Lung microvascular endothelial cell (primary cell): Measurements from ENCODE around the gene BABAM1. TPM values are rescaled to one million over a fixed set of nuclear protein-coding genes. Genes with fewer than 3 reads are reported as not detected.
"Not testable (repeated sequence)": the region's sequence is repeated elsewhere in the genome, so short reads cannot be mapped to it uniquely, and the experiment has no call there.

Experiments used
- DNase-seq, 2 donors: peaks; one replicate each; pipeline versions ENCODE4 v3.0.0 to v3.0.0-alpha.2; 2010; ENCODE audit warnings: low read depth in 2 of 2
- total RNA-seq: library from RNA; depleted of rRNA; stranded (reverse); fragments of >200 nt; gene quantifications from 2 replicates; pipeline ENCODE4 v1.2.1, GENCODE V29; 2014

The BABAM1 gene
- total RNA-seq, 1 donor from 2014 or later = 61.3 TPM

DNA sequence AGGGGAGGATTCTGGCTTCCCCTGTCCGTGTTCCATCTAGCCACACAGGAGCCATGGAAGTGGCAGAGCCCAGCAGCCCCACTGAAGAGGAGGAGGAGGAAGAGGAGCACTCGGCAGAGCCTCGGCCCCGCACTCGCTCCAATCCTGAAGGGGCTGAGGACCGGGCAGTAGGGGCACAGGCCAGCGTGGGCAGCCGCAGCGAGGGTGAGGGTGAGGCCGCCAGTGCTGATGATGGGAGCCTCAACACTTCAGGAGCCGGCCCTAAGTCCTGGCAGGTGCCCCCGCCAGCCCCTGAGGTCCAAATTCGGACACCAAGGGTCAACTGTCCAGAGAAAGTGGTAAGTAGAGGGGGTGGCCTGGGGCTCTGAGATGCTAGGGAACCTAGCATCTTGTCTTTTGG is 1.5 kb downstream of the BABAM1 start:
- DNase-seq = no peak

DNA sequence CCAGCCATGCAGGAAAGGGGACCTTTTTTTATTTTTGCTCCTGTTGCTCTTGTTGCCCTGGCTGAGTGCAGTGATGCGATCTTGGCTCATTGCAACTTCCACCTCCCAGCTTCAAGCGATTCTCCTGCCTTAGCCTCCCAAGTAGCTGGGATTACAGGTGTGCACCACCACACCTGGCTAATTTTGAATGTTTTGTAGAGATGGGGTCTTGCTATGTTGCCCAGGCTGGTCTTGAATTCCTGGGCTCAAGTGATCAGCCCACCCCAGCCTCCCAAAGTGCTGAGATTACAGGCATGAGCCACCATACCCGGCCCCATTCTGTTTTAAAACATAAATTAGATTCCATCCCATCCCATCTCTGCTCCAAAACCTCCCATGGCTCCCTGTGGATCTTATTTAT is 7.6 kb downstream of the BABAM1 start:
- DNase-seq = not testable (repeated sequence)

GRCh38 chr19:17275441-17276175 is 8.4 kb downstream of the BABAM1 start:
- no peak for DNase-seq

DNA sequence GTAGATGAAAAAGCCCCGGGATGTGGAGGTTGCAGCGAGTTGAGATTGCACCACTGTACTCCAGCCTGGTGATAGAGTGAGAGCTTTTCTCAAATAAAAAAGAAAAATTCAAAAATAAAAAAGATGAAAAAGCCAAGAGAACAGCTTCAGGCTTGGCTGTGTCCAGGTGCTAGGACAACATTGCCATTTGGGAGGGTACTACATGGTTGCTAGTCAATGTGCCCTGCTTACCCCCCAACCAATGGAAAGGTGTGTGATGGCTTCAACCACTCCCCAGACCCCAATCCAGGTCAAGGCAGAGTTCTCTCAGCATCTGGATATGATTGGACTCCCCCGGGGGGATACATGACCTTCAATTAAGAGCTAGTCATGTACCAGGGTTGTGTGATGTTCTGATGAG is 12.2 kb downstream of the BABAM1 start:
- DNase-seq = no peak

DNA sequence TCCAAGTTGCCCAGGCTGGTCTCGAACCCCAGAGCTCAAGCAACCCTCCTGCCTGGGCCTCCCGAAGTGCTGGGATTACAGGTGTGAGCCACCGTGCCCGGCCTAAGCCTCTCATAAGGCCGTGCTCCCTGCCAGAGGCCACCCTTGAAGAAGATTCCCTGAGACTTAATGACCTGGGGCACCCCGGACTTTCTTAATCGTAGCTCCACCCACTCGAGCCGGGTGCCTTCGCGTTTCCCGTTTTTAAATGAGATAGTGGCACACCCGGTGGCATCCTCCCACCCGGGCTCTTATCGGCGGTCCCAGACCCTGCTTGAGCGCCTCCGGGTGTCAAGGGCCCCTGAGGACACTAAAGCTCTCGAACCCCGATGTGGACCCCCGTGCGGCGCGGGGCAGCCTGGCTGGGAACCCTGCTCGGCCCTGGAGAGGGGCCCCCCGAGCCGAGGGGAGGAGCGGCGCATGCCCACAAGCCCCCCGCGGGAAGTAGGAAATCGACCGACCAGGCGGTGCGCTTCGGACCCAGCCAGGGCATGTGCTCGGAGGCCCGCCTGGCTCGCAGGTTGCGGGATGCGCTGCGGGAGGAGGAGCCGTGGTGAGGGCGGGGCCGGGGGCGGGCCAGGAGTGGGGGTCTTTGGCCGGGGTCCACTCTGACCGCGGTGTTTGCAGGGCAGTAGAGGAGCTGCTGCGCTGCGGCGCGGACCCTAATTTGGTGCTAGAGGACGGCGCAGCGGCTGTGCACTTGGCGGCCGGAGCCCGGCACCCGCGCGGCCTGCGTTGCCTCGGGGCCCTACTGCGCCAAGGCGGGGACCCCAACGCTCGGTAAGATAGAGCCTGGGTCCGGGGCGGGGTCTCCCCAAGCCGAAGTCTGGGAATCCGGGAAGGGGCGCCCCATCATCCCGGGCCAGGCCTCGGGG is 14.4 kb downstream of the BABAM1 start, which contains the start of gene ANKLE1:
ANKLE1 (plus strand) TSS at position 511 of the 914 bp plus-strand sequence; CDS start at position 531, 20 bp downstream.
- DNase-seq = peak in 1 of 2 donors; percentile 48

DNA sequence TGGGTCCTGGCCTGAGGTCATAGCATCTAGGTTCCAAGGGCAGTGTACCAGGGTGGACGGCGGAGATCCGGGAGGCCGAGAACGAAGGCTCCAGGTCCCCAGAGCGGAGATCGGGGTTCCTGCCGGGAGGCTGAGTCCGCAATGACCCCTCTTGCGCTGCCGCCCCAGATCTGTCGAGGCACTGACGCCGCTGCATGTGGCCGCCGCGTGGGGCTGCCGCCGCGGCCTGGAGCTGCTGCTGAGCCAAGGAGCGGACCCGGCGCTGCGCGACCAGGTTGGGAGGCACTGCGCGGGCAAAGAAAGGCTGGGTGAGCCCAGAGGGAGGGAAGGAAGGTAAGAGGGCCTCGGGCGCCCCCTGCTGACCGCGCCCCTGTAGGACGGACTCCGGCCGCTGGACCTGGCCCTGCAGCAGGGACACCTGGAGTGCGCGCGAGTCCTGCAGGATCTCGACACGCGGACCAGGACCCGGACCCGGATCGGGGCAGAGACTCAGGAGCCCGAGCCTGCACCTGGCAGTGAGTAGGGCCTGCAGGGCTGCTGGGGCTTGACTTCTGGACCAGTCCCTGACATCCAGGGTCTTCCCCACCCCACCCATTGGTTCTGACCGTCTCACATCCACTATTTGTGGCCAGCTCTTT is 15.4 kb downstream of the BABAM1 start:
- peak; percentile 74 to 85 for DNase-seq

- no peak for DNase-seq
These were observed 16.3 kb downstream of the BABAM1 start for GRCh38 chr19:17283504-17283996.

- DNase-seq = no peak
These were observed 18.3 kb downstream of the BABAM1 start for GRCh38 chr19:17285415-17286135.

- no peak for DNase-seq
These were observed 19.0 kb downstream of the BABAM1 start for GRCh38 chr19:17286263-17286662.

- DNase-seq = no peak
These were observed 19.5 kb downstream of the BABAM1 start for GRCh38 chr19:17286752-17287151.

- peak; percentile 85 to 92 for DNase-seq
These were observed 22.2 kb downstream of the BABAM1 start for GRCh38 chr19:17289489-17289888.

DNA sequence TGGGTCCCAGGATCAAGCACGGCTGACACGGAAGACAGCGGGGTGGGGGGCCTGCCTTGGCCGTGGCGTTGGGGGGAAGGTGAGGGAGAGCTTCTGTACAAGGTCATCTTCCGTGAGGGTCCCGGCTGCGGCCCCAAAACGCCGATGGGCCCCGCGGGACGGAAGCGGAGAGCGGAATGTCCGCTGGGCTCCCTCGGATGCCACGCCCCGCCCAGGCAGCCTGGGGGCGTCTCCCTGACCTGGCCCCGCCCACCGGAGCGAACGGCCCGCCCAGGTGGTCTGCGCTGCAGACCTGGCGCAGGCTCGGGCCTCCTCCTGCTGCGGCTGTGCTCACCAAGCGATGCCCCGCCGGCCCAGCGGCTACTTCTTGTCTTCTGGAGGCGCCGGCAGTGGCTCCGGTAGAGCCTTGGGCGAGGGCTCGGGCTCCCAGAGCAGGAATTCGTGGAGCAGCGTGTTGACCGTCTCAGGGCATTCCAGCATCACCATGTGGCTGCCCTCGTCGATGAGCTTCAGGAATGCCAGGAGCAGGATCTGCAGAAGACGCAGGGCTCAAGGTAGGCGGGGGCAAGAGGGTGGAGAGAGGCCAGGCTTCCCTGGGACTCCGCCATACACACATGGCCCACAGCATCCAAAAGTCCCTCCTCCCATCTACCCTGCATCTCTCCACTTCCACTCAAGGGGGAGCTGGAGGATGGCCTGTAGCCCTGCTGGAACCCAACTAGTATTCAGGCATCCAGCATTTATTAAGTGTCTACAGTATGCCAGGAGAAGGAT is 25.2 kb downstream of the BABAM1 start:
- DNase-seq = peak; percentile 85 to 86

GRCh38 chr19:17293605-17294004 is 26.4 kb downstream of the BABAM1 start:
- DNase-seq = no peak

DNA sequence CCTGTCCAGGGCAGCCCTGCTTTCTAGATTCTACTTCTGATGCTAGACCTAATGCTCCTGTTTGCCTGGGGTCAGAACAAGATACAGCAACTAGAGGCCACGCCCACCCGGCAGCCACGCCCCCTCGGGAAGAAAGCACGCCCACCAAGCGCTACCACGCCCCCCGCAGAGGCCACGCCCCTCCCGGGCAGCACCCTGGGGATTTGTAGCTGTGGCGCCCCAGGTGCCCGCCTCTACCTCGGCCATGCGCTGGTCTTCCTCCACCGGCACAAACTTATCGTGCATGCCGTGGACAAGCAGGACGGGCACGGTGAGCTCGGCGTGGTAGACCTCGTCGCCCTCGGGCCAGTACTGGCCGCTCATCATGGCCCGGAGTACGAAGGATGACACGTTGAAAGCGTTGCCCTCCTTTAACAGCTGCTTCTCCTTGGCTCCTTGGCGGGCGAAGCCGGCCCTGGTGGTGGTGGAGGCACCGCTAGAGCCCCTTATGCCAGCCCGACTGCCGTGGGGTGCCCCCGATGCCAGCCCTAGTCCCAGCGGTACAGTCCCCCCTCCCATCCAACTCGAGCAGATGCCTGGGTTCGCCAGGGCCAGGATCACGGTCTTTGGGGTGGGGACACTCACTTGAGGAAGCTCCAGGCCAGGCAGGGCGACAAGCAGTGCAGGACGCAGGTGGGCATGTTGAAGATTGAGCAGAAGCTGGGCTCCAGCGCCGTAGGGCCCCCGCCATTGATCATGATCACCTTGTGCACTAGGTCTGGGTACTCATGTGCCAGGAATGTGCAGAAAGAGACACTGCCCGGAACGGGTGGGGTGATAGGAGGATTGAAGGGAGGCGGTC is 27.0 kb downstream of the BABAM1 start:
- peak; percentile 24 to 44 for DNase-seq

DNA sequence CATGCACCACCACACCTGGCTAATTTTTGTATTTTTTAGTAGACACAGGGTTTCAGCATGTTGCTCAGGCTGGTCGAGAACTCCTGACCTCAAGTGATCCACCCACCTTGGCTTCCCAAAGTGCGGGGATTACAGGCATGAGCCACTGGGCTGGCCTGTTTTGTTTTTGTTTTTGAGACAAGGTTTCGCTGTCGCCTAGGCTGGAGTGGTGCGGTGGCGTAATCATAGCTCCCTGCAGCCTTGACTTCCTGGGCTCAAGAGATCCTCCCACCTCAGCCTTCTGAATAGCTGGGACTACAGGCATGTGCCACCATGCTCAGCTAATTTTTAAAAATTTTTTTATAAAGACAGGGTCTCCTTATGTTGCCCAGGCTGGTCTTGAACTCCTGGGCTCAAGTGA is 28.3 kb downstream of the BABAM1 start:
- DNase-seq = not testable (repeated sequence)

GRCh38 chr19:17296273-17296672 is 29.0 kb downstream of the BABAM1 start:
- peak; percentile 74 to 75 for DNase-seq

DNA sequence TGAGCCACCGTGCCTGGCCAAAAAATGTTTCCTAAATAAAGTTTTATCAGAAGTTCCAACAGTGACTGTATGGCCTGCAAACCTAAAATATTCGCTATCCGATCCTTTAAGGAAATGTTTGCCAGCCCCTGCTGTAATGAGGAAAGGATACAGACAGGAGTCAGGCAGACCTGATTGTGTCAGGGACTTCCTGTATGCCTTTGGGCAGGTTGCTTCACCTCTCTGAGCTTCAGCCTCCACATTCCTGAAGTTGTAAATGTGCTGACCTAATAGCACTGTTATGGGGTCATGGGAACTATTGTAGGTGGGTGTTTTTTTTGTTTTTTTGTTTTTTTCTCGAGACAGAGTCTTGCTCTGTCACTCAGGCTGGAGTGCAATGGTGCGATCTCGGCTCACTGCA is 29.7 kb downstream of the BABAM1 start:
- DNase-seq = no peak

- DNase-seq = no peak
These were observed 33.9 kb downstream of the BABAM1 start for GRCh38 chr19:17300992-17301619.
